Mucosa of rectum (tissue), 2 donors: ENCODE measurements around the gene MZB1.

ENCODE experiments used
- H3K27ac ChIP-seq, 2 donors: one replicate each; pipeline ENCODE4 v1.7.0; 2013; ENCODE audit warnings: inconsistent platforms in 2 of 2, low read depth in 2 of 2, low read length in 2 of 2
- H3K27me3 ChIP-seq, 2 donors: one replicate each; pipeline ENCODE4 v1.7.0; 2013; ENCODE audit warnings: low read length in 2 of 2; ENCODE audit not compliant: control insufficient read depth in 2 of 2, insufficient read depth in 2 of 2
- H3K36me3 ChIP-seq, 2 donors: one replicate each; pipeline ENCODE4 v1.7.0; 2013; ENCODE audit warnings: low read length in 2 of 2; ENCODE audit not compliant: control insufficient read depth in 2 of 2, insufficient read depth in 2 of 2
- H3K4me1 ChIP-seq, 2 donors: one replicate each; pipeline ENCODE4 v1.7.0; 2013; ENCODE audit warnings: low read length in 2 of 2, mild to moderate bottlenecking in 1 of 2; ENCODE audit not compliant: control insufficient read depth in 2 of 2, insufficient read depth in 2 of 2
- H3K4me3 ChIP-seq, 2 donors: one replicate each; pipeline ENCODE4 v1.7.0; 2013; ENCODE audit warnings: low read length in 2 of 2
- H3K9ac ChIP-seq, 2 donors: one replicate each; pipeline ENCODE4 v1.7.0; 2013; ENCODE audit warnings: low read length in 2 of 2, low read depth in 1 of 2, mild to moderate bottlenecking in 1 of 2
- H3K9me3 ChIP-seq, 2 donors: one replicate each; pipeline ENCODE4 v1.7.0; 2013; ENCODE audit warnings: low read length in 2 of 2; ENCODE audit not compliant: control insufficient read depth in 2 of 2
- donor health status: healthy.
- donor health status: Normal muscosa, but diverticular disease.

The MZB1 gene

DNA sequence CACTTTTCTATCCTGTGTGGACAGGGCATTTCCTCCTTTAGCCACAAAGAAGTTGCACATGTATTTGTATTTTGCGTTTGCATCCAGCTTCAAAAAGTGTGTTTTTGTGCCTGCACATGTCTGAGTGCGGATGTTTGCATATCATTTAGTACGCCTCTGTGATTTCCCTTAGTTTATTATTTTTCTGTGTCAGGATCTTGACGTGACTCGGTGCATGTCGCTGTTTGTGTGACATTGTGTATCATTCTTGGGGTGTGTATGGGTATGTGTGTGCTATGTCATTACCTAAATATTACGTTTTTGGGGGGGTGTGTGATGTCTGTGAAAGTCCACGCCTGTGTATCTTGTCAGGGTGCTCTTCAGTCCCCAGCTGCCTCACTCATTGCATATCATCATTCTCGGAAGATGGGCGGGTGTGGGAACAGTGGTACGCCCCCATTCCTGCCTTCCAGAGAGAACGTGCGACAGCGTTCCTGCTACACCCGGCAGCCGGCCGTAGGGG lies 48.5 kb downstream of the MZB1 start:
- no peaks in the 10 kb centered on the region for H3K36me3 ChIP-seq
- H3K27ac ChIP-seq, result peak overlapping the region in 1 of 2 donors; percentile 100
- peaks cover 18 to 25% of the 10 kb centered on the region in 2 donors for H3K4me1 ChIP-seq
- H3K4me3 ChIP-seq, result peak overlapping the region; percentile 99
- peak overlapping the region; percentile 35 to 95 for H3K9ac ChIP-seq
- no peaks in the 10 kb centered on the region for H3K27me3 ChIP-seq
- H3K9me3 ChIP-seq, result no peaks in the 10 kb centered on the region

DNA sequence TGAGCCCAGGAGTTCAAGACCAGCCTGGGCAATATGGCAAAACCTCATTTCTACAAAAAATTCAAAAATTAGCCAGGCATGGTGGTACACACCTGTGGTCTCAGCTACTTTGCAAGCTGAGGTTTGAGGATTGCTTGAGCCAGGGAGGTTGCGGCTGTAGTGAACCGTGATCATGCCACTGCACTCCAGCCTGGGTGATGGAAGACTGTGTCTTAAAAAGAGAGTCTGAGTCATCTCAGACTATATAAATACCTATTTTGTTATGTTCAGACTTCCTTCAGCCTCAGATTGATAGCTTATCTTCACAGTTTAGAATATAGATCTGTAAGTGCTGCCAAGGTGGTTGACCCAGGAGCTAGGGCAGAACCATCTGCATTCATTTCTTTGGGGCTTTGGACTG lies 49.7 kb downstream of the MZB1 start:
- H3K27me3 ChIP-seq, result no peaks in the 10 kb centered on the region
- H3K9ac ChIP-seq, result no peak overlapping the region
- H3K36me3 ChIP-seq, result no peaks in the 10 kb centered on the region
- peaks cover 18 to 25% of the 10 kb centered on the region in 2 donors for H3K4me1 ChIP-seq
- H3K27ac ChIP-seq, result no peak overlapping the region
- no peaks in the 10 kb centered on the region for H3K9me3 ChIP-seq
- H3K4me3 ChIP-seq, result no peak overlapping the region
